Adrenal gland (tissue), 12 donors: ENCODE results near the gene SNX8. TPM values are rescaled to one million over a fixed set of nuclear protein-coding genes. Genes with fewer than 3 reads are reported as not detected.
"Not testable (repeated sequence)": the region's sequence is repeated elsewhere in the genome, so short reads cannot be mapped to it uniquely, and the experiment has no call there.

Experiments used
- DNase-seq, 7 donors: peaks; one replicate each; pipeline ENCODE4 v3.0.0-alpha.2; 2019 to 2020
- H3K27ac ChIP-seq, 5 donors: fragments of 200-600 bp; sonication (generic) in 4 of 5; 1 replicate in 3 of 5; 2 replicates in 2 of 5; pipeline versions ENCODE4 v1.5.1 to v1.8.0; 2016 to 2020; ENCODE audit warnings: mild to moderate bottlenecking in 1 of 5
- H3K27me3 ChIP-seq: fragments of 200-600 bp; 2 replicates; pipeline ENCODE4 v1.8.0; 2021
- H3K36me3 ChIP-seq, 2 donors: fragments of 200-600 bp; replicated peaks in 1 of 2; 1 replicate in 1 of 2; 2 replicates in 1 of 2; pipeline versions ENCODE4 v1.5.1 to v1.8.0; 2018 to 2022
- H3K4me1 ChIP-seq, 2 donors: fragments of 200-600 bp; replicated peaks in 1 of 2; 1 replicate in 1 of 2; 2 replicates in 1 of 2; pipeline versions ENCODE4 v1.5.1 to v1.8.0; 2018 to 2021
- H3K4me3 ChIP-seq, 4 donors: fragments of 200-600 bp; sonication (generic) in 3 of 4; one replicate each; pipeline ENCODE4 v1.5.1; 2016 to 2018
- H3K9me3 ChIP-seq, 3 donors: fragments of 200-600 bp; sonication (generic) in 1 of 3; replicated peaks in 1 of 3; 1 replicate in 2 of 3; 2 replicates in 1 of 3; pipeline versions ENCODE4 v1.5.1 to v1.8.0; 2016 to 2021
- POLR2A ChIP-seq, 2 donors: fragments of 450-650 bp; IDR thresholded peaks; one replicate each; pipeline ENCODE4 v1.6.1; 2017; ENCODE audit warnings: antibody characterized with exemption in 2 of 2, mild to moderate bottlenecking in 2 of 2, moderate library complexity in 1 of 2
- WGBS, 4 donors: extraction: QIAGEN DNeasy Blood & Tissue Kit in 2 of 4; methylation state at CpG; one replicate each; pipeline versions ENCODE4 v1.1.5 to v1.1.7; 2013 to 2017; 5-methylcytosine and 5-hydroxymethylcytosine counted together
- intact Hi-C, 2 donors: fragments of 100-400 bp; cut with DNase I; formaldehyde crosslinking; loops; one replicate each; pipeline versions ENCODE4 v1.14.1 to v1.15.0; 2022 to 2023
- polyA plus RNA-seq, 3 donors: library from polyadenylated mRNA; stranded (reverse); fragments of 200-250 nt in 2 of 3; fragments of 350-450 nt in 1 of 3; fragmentation: Illumina TruSeq in 1 of 3; extraction: RNeasy Lipid Tissue Mini Kit (QIAGEN cat#74804) in 1 of 3; gene quantifications; one replicate each; pipeline ENCODE4 v1.2.3, GENCODE V29; 2013 to 2014
- total RNA-seq, 9 donors: library from RNA; depleted of rRNA in 4 of 9; stranded (reverse); fragments of >200 nt in 4 of 9; fragments of 120-200 nt in 1 of 9; fragmentation: NEBNext Ultra II Directional in 1 of 9; extraction: Animal tissue kit (Norgen Biotek cat#: 25700) in 1 of 9; gene quantifications; one replicate each; pipeline versions ENCODE4 v1.1.0 to v1.2.4, GENCODE V29; 2013 to 2023
- TF ChIP-seq, protein P1 (sequence below), 6 experiments: fragments of 450-650 bp in 4 of 6; fragments of 200-600 bp in 2 of 6; sonication (generic) in 1 of 6; IDR thresholded peaks; 1 replicate in 5 of 6; 2 replicates in 1 of 6; pipeline versions ENCODE4 v1.5.1 to v1.8.0; 2016 to 2021; ENCODE audit warnings: antibody characterized with exemption in 6 of 6, mild to moderate bottlenecking in 2 of 6, moderate library complexity in 1 of 6
- donor health status: healthy with polysubstance abuse.
- donor health status: Bipolar disorder and iron deficiency.
- donor health status: DM: yes; HTN: yes; CAD: no.
- donor health status: DM: no; HTN: no; CAD: no.
- donor health status: DM: no; HTN: no; CAD: no.
- donor health status: DM: yes; HTN: yes; CAD: no.

Gene SNX8
- total and polyA plus RNA-seq, 12 donors = 5.3 to 40.5 (median 25.9) TPM

DNA sequence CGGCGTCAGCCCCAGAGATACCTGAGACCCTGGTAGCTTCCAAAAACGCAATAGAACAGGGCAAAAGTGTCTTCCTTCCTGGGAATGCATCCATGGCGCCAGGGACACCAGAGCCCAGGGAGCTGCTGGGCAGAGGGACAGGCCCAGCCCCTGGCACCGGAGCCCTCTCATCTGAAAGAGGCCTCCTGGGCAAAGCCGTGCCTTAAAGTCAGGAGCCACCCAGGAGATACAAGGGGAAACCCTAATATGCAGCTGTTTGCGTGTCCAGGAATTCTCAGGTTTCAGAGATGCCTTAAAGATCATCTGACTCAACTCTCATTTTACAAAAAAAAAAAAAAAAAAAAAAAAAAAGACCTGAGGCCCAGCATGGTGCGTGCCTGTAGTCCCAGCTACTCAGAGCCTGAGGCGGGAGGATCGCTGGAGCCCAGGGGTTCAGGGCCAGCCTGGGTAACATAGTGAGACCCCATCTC is 44.2 kb downstream of the SNX8 start:
- Histone ChIP-seq H3K27ac (no peak overlapping the region), H3K27me3 (no peaks in the 10 kb centered on the region), H3K36me3 (peaks cover 0 to 28% of the 10 kb centered on the region in 2 donors), H3K4me3 (no peak overlapping the region), H3K9me3 (no peaks in the 10 kb centered on the region), H3K4me1 (no peaks in the 10 kb centered on the region)
- 89 to 95% (median 92%) methylated on average over 7 to 10 of the region's 10 CpGs for WGBS, 4 donors
- no peak for DNase-seq
- intact Hi-C loops = no loop called here
- TF ChIP-seq, protein P1, sequence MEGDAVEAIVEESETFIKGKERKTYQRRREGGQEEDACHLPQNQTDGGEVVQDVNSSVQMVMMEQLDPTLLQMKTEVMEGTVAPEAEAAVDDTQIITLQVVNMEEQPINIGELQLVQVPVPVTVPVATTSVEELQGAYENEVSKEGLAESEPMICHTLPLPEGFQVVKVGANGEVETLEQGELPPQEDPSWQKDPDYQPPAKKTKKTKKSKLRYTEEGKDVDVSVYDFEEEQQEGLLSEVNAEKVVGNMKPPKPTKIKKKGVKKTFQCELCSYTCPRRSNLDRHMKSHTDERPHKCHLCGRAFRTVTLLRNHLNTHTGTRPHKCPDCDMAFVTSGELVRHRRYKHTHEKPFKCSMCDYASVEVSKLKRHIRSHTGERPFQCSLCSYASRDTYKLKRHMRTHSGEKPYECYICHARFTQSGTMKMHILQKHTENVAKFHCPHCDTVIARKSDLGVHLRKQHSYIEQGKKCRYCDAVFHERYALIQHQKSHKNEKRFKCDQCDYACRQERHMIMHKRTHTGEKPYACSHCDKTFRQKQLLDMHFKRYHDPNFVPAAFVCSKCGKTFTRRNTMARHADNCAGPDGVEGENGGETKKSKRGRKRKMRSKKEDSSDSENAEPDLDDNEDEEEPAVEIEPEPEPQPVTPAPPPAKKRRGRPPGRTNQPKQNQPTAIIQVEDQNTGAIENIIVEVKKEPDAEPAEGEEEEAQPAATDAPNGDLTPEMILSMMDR (IDR thresholded peaks at IDR 0.05) = no peak
- no peak for TF ChIP-seq POLR2A (IDR thresholded peaks at IDR 0.05)

DNA sequence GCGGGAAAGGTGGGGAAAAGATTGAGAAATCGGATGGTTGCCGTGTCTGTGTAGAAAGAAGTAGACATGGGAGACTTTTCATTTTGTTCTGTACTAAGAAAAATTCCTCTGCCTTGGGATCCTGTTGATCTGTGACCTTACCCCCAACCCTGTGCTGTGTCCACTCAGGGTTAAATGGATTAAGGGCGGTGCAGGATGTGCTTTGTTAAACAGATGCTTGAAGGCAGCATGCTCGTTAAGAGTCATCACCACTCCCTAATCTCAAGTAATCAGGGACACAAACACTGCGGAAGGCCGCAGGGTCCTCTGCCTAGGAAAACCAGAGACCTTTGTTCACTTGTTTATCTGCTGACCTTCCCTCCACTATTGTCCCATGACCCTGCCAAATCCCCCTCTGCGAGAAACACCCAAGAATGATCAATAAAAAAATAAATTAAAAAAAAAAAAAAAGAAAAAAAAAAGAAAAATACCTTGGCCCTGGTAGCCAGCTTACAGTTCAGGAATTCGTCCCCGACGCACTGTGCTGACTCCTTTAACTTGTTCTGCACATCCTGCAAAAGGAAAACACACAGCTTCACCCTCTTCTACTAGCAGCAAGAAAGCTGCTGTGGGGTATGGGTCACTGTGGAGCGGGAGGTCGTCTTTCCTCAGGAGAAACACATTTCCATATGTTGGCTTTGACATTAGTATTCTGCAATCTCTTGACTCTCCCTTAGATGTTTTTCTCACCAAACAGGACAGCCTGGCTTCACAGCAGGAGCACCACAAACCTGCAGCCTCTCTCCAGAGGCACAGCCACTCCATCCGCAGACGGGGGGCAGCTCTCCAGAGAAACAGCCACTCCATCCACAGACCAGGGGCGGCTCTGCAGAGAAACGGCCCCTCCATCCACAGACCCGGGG is 44.9 kb downstream of the SNX8 start:
- H3K36me3 ChIP-seq = peaks cover 0 to 22% of the 10 kb centered on the region in 2 donors
- H3K27me3 ChIP-seq, H3K9me3 ChIP-seq, intact Hi-C loops, H3K4me1 ChIP-seq, DNase-seq, H3K27ac ChIP-seq, H3K4me3 ChIP-seq: not testable (repeated sequence)
- WGBS, 4 donors = 74 to 79% (median 77%) methylated on average over 13 to 16 of the region's 18 CpGs

DNA sequence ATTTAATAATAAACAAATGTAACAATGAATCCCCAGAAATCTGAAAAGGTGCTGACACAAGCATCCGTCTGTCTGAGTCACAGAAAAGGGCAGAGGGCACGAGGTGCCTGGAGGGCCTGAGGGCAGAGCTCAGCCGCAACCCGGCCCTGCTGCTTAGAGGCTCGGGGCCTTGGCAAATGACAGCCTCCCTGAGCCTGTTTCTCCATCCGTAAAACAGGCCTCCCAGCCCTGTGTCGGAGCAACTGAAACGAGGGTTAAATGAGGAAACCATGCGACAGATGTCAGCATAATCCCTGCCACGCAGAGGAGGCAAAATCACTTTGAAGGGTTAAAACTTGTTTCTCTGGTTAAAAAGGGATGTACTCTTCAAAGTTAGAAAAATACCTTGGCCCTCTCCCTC is 47.3 kb downstream of the SNX8 start:
- H3K4me1 ChIP-seq = no peaks in the 10 kb centered on the region
- H3K4me3 ChIP-seq = no peak overlapping the region
- no peaks in the 10 kb centered on the region for H3K9me3 ChIP-seq
- no peak for DNase-seq
- TF ChIP-seq, protein P1 (IDR thresholded peaks at IDR 0.05) = no peak
- no peak for TF ChIP-seq POLR2A (IDR thresholded peaks at IDR 0.05)
- intact Hi-C loops = no loop called here
- no peaks in the 10 kb centered on the region for H3K27me3 ChIP-seq
- H3K27ac ChIP-seq = no peak overlapping the region
- peaks cover 0 to 15% of the 10 kb centered on the region in 2 donors for H3K36me3 ChIP-seq
- WGBS, 4 donors = 73 to 84% (median 81%) methylated on average over 10 of the region's 10 CpGs

DNA sequence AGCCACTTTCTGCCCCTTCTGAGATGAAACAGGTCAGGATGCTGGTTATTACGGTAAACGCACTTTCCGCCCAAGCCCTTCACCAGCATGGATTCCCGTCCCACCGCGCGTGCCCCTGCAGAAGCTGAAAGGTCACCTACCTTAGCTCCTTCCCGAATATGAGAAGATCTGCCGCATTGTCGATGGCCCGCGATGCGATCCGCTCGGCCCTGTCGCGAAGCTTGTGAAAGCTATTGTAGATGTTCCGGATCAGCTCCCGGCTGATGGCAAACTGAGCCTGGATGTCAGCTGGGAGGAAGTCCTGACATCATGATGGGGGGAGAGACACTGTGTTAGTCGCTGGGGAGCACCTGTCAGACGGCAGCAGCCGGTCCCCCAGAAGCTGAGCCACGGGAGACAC is 50.1 kb downstream of the SNX8 start:
- Histone ChIP-seq H3K4me3 (no peak overlapping the region), H3K27ac (no peak overlapping the region), H3K9me3 (no peaks in the 10 kb centered on the region), H3K27me3 (no peaks in the 10 kb centered on the region), H3K4me1 (no peaks in the 10 kb centered on the region), H3K36me3 (no peaks in the 10 kb centered on the region)
- intact Hi-C loops = no loop called here
- TF ChIP-seq, protein P1 (IDR thresholded peaks at IDR 0.05) = no peak
- TF ChIP-seq POLR2A (IDR thresholded peaks at IDR 0.05) = no peak
- no peak for DNase-seq
- WGBS, 4 donors = 96 to 97% (median 96%) methylated on average over 23 of the region's 23 CpGs
